Colonic mucosa (tissue), 4 donors: ENCODE data around the gene TARBP2. TPM values are rescaled to one million over a fixed set of nuclear protein-coding genes. Genes with fewer than 3 reads are reported as not detected.

Experiments
- DNase-seq: peaks from one replicate; pipeline ENCODE4 v3.0.0-alpha.2; 2020
- H3K27ac ChIP-seq: fragments of 200-600 bp; one replicate; pipeline ENCODE4 v1.8.0; 2021
- H3K27me3 ChIP-seq: fragments of 200-600 bp; one replicate; pipeline ENCODE4 v1.8.0; 2021
- H3K36me3 ChIP-seq: fragments of 200-600 bp; one replicate; pipeline ENCODE4 v1.8.0; 2021
- H3K4me1 ChIP-seq: fragments of 200-600 bp; one replicate; pipeline ENCODE4 v1.8.0; 2021; ENCODE audit warnings: mild to moderate bottlenecking
- H3K4me3 ChIP-seq: fragments of 200-600 bp; one replicate; pipeline ENCODE4 v1.8.0; 2021
- H3K9ac ChIP-seq, 2 donors: one replicate each; pipeline ENCODE4 v1.7.0; 2013; ENCODE audit warnings: control low read depth in 2 of 2, low read depth in 2 of 2, low read length in 2 of 2
- H3K9me3 ChIP-seq: fragments of 200-600 bp; one replicate; pipeline ENCODE4 v1.8.0; 2021
- CTCF ChIP-seq: fragments of 200-600 bp; IDR thresholded peaks from one replicate; pipeline ENCODE4 v1.8.0; 2022; ENCODE audit warnings: antibody characterized with exemption, mild to moderate bottlenecking
- intact Hi-C: fragments of 100-400 bp; cut with DNase I; formaldehyde crosslinking; loops from one replicate; pipeline ENCODE4 v1.14.1; 2022
- total RNA-seq, 2 donors: library from RNA; stranded (reverse); fragmentation: NEBNext Ultra II Directional in 1 of 2; extraction: Animal tissue kit (Norgen Biotek cat#: 25700) in 1 of 2; gene quantifications; one replicate each; pipeline ENCODE4 v1.2.1, GENCODE V29; 2021
- donor health status: healthy.
- donor health status: DM: no; HTN: no; CAD: no.
- donor health status: DM: no; HTN: no; CAD: no.

The TARBP2 gene
- total RNA-seq, 2 donors from 2014 or later: 20.7 to 36.9 TPM

- peak within 1 kb of the TSS; percentile 97 for H3K27ac ChIP-seq
- peak within 1 kb of the TSS; percentile 79 to 96 for H3K9ac ChIP-seq
- no peaks in the 10 kb centered on the region for H3K27me3 ChIP-seq
- no peaks in the 10 kb centered on the region for H3K9me3 ChIP-seq
- intact Hi-C loops: loop anchor here (10.0 kb wide), 2 partner anchors 45 to 165 kb away; partner anchors contain the start of genes PCBP2 and SP7
- peak within 1 kb of the TSS; percentile 69 for H3K4me3 ChIP-seq
- no peaks in the 10 kb centered on the region for H3K36me3 ChIP-seq
- TF ChIP-seq CTCF: no peak
- peak; percentile 69 for DNase-seq
- peaks cover 14% of the 10 kb centered on the region for H3K4me1 ChIP-seq
Observed at GRCh38 chr12:53499266-53500141, 1.6 kb upstream of the TARBP2 start, which contains the start of gene MAP3K12. TSS of gene MAP3K12 (minus strand) at chr12:53499458. CDS start at chr12:53487391, 12,067 bp downstream.

- peak overlapping the region; percentile 79 to 96 for H3K9ac ChIP-seq
- no peaks in the 10 kb centered on the region for H3K27me3 ChIP-seq
- intact Hi-C loops: loop anchor here (10.0 kb wide), 2 partner anchors 45 to 165 kb away; partner anchors contain the start of genes PCBP2 and SP7
- no peak for TF ChIP-seq CTCF
- no peaks in the 10 kb centered on the region for H3K9me3 ChIP-seq
- H3K36me3 ChIP-seq: no peaks in the 10 kb centered on the region
- peak overlapping the region; percentile 69 for H3K4me3 ChIP-seq
- H3K4me1 ChIP-seq: peaks cover 14% of the 10 kb centered on the region
- DNase-seq: peak; percentile 62
- peak overlapping the region; percentile 97 for H3K27ac ChIP-seq
Observed at GRCh38 chr12:53500142-53500775, 824 bp upstream of the TARBP2 start.

DNA sequence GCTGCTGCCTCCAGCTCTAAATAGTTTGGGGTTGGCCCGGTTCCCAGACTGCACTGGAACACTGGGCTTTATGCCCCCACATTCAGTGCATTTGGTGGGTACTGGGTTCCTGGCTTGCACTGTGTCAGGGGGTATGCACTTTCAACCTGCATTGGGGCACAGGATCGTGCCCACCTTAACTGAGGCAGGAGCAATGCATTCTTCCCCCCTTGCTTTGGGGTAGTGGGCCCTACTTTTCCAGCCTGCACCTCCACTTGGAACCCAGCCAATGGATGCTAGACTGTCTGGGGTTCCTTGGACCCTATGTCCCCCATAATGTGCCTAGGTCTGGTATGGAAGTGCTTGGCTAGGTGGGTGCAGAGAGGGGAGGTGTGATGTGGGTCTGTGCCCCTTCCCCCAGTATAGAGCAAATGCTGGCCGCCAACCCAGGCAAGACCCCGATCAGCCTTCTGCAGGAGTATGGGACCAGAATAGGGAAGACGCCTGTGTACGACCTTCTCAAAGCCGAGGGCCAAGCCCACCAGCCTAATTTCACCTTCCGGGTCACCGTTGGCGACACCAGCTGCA lies 615 bp downstream of the TARBP2 start:
- Histone ChIP-seq H3K4me1 (peaks cover 11% of the 10 kb centered on the region), H3K4me3 (peak overlapping the region; percentile 69), H3K27me3 (no peaks in the 10 kb centered on the region), H3K9me3 (no peaks in the 10 kb centered on the region), H3K9ac (peak overlapping the region; percentile 73 to 96), H3K36me3 (no peaks in the 10 kb centered on the region), H3K27ac (peak overlapping the region; percentile 97)
- no peak for DNase-seq
- no peak for TF ChIP-seq CTCF
- intact Hi-C loops: loop anchor here (10.0 kb wide), 2 partner anchors 47 to 167 kb away; partner anchors contain the start of genes PCBP2 and SP7

DNA sequence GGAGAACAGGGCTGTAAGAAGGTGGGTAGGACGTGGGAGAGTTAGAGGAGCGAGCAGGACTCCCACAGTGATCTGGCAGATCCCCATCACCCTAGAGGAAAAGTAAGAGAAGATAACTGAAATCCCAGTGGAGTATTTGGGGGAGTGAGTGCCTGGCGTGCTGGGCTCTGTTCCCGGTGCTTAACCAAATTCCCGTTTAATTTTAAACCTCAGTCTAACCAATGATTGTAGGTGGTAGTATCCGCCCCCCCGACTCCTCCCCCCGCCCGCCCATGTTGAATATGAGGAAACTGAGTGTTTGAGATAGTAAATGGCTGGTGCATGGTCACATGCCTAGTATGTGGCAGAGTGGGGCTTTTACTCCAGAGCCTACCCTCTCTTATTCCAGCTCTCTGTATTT lies 1.2 kb downstream of the TARBP2 start:
- DNase-seq: no peak
- no peak overlapping the region for H3K4me3 ChIP-seq

More for the DNA sequence above, 1.2 kb downstream of the TARBP2 start:
- Histone ChIP-seq H3K4me1 (peaks cover 11% of the 10 kb centered on the region), H3K9ac (peak overlapping the region; percentile 73 to 96), H3K27me3 (no peaks in the 10 kb centered on the region), H3K27ac (no peak overlapping the region), H3K36me3 (no peaks in the 10 kb centered on the region), H3K9me3 (no peaks in the 10 kb centered on the region)
- intact Hi-C loops: loop anchor here (10.0 kb wide), 2 partner anchors 48 to 168 kb away; partner anchors contain the start of genes PCBP2 and SP7
- no peak for TF ChIP-seq CTCF
